C4-2B (cell line): ENCODE measurements around the gene MYCT1.

Experiments
- ZFX ChIP-seq: fragments of 450-650 bp; IDR thresholded peaks from 2 replicates; pipeline ENCODE4 v1.6.1; 2017
- TF ChIP-seq, protein P1 (sequence below): fragments of 450-650 bp; conservative IDR thresholded peaks from 2 replicates; pipeline ENCODE4 v1.5.1; 2017; ENCODE audit warnings: mild to moderate bottlenecking

DNA sequence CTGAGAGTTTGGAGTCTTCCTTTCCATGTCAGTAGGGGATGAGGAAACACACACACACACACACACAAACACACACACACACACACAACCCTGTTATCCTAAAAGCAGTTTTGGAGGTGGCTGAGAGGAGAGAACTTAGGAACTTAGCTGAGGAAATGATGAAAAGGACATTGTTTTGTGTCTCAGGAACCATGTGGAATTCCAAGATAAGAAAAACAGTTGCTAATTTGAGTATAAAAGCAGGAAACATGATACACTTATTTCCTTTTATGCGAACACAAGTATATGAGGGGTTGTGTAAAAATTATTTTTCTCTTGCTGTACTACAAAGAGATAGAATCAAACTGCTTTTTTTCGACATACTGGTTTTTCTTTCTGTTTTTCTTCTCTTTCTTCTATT, at the start of gene MYCT1:
- TF ChIP-seq, protein P1, sequence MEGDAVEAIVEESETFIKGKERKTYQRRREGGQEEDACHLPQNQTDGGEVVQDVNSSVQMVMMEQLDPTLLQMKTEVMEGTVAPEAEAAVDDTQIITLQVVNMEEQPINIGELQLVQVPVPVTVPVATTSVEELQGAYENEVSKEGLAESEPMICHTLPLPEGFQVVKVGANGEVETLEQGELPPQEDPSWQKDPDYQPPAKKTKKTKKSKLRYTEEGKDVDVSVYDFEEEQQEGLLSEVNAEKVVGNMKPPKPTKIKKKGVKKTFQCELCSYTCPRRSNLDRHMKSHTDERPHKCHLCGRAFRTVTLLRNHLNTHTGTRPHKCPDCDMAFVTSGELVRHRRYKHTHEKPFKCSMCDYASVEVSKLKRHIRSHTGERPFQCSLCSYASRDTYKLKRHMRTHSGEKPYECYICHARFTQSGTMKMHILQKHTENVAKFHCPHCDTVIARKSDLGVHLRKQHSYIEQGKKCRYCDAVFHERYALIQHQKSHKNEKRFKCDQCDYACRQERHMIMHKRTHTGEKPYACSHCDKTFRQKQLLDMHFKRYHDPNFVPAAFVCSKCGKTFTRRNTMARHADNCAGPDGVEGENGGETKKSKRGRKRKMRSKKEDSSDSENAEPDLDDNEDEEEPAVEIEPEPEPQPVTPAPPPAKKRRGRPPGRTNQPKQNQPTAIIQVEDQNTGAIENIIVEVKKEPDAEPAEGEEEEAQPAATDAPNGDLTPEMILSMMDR, result no peak
- TF ChIP-seq ZFX, result no peak
